ENCODE data around the gene MYBPHL.

The MYBPHL gene

DNA sequence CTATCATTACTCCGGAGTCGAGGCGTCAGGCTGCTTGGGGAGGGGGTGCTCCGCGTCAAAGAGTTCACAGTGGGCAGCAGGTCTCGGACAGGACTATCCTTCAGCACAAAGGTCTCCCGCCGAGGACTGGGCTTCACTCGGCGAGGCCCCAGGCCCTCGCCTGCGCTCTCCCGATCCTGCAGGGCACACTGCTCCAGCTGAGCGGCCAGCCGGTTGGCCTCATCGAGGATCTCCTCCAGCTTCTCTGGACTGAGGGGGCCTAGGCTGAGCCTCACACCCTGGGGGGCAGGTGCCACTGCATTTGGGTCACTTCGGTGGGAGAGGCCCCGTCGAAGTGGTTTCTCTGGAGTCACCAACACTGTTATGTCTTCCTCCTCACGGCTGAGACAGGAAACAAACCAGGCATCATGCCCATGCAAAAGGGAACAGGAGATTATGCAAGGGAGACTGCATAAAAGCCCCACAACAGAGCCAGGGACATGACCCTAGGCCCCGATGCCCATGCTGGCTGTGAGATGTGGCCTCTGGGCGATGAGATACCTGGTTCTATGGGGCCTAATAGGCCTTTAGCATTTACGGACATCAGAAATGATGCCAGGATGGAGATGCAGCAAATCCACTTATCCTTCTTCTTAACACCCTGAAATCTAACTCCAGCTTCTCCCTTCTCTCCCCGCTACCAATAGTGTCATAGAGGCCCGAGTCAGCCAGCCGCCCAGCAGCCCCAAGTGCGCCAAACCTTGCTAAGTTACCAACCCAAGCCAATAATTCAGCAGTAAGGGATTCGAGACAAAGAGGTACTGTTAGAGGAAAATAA lies 24.9 kb downstream of the MYBPHL start:
- H3K4me1 Mint-ChIP-seq = peaks cover 4 to 30% of the 10 kb centered on the region in 2 donors
- H3K36me3 Mint-ChIP-seq = no peaks in the 10 kb centered on the region
- peaks cover 4 to 5% of the 10 kb centered on the region in 2 donors for H3K27me3 Mint-ChIP-seq
- no peaks in the 10 kb centered on the region for H3K9me3 Mint-ChIP-seq
- DNase-seq (no peak), ATAC-seq (replicated peaks) (no peak)
- H3K4me3 Mint-ChIP-seq = peak overlapping the region; percentile 84 to 98
- no peak overlapping the region for H3K27ac Mint-ChIP-seq

DNA sequence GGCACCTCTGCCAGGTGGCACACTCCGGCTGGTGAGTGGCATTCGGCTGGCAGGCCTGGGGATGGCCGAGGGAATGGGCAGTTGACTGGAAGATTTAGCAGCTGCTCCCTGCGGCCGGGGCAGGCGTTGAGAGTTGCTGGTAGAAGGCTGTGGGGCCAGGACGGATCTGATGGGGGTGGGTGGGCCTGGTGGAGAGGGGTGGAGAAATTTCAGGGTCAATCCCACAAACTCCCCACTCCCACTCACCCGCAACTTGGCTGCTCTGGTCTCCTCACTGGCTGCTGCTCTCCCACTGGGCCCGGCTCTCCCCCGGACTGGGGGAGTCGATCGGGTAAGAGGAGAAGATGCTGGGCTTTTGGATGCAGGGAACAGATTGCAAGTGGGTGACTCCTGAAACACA lies 25.9 kb downstream of the MYBPHL start:
- DNase-seq = no peak
- peaks cover 4 to 30% of the 10 kb centered on the region in 2 donors for H3K4me1 Mint-ChIP-seq
- no peak overlapping the region for H3K4me3 Mint-ChIP-seq

DNA sequence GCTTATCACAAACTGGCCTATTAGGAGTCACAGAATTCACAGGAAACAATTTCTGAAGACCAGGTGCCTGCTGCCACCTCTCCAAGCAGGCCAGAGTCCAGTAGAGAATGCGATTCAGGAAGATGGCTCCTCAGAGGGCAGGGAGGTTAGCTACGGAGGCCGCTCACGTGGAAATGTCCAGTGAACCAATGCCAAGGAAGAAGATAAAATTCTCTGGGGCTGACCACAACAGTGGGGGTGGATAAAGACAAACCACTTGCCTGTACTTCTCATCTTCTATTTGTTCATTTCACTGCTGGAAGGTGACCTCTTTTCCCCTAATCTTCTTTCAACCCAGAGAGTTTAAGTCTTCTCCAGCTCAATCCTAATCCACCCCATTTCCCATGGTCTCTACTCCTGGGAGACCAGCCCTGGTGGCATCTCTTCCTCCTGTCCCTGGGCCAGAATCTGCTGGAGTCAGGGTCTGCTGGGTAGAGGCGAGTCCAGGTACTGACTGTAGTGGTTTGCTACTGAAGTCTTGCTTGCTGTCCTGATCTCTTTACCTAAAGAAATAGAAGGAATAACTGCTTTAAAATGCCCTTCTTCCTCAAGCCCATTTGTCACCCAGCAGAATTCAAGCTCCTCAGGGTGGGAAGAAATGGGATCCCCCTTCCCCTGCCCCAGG lies 27.1 kb downstream of the MYBPHL start:
- H3K36me3 Mint-ChIP-seq = no peaks in the 10 kb centered on the region
- no peaks in the 10 kb centered on the region for H3K9me3 Mint-ChIP-seq
- H3K27me3 Mint-ChIP-seq = peaks cover 5 to 16% of the 10 kb centered on the region in 2 donors
- no peak overlapping the region for H3K27ac Mint-ChIP-seq
- DNase-seq = no peak
- H3K4me3 Mint-ChIP-seq = no peak overlapping the region
- no peak for ATAC-seq (replicated peaks)
- peaks cover 4 to 30% of the 10 kb centered on the region in 2 donors for H3K4me1 Mint-ChIP-seq

More for the DNA sequence above, 25.9 kb downstream of the MYBPHL start:
- no peak for ATAC-seq (replicated peaks)
- H3K9me3 Mint-ChIP-seq = no peaks in the 10 kb centered on the region
- no peaks in the 10 kb centered on the region for H3K36me3 Mint-ChIP-seq
- H3K27me3 Mint-ChIP-seq = peaks cover 5% of the 10 kb centered on the region in 2 donors
- H3K27ac Mint-ChIP-seq = no peak overlapping the region

DNA sequence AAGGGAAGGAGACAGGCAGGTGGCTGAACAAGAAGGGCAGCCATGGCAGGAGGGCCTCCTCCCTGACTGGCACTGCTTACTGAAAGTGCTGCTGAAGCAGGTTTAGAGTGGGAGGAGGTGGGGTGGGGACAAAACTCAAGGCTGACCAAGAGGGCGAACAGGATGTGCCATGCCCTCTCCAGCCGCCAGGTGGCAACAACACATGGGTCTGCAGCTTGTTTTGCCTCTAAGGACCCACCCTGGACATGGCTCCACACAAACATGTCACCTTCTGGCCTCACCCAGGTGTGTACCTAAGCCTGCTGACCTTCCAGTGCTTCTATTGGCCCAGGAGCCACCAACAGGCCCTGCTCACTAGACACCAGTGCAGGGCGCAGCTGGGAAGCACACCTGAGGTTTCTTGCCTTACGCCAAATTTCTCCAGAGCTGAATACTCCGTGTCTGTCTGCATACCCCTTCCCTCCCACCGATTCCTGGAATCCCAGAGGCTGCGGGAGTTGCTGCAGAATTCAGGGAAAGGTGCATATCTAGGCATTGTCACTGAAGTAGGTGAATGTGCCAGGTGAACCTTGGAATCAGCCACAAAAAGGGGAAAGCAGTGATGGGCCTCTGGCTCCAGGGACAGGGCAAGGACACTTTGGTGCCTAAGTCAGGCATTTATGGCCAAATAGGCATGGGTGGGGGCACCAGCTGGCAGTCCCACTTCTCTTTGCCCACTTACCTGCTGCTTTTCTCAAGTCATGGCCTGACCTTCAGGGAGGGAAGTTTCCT lies 29.2 kb downstream of the MYBPHL start:
- H3K4me1 Mint-ChIP-seq = peaks cover 7 to 17% of the 10 kb centered on the region in 2 donors
- peaks cover 10 to 21% of the 10 kb centered on the region in 2 donors for H3K27me3 Mint-ChIP-seq
- DNase-seq (peak; percentile 58), ATAC-seq (replicated peaks) (peak; percentile 86 to 89)
- H3K27ac Mint-ChIP-seq = no peak overlapping the region
- no peaks in the 10 kb centered on the region for H3K36me3 Mint-ChIP-seq
- no peak overlapping the region for H3K4me3 Mint-ChIP-seq
- no peaks in the 10 kb centered on the region for H3K9me3 Mint-ChIP-seq

DNA sequence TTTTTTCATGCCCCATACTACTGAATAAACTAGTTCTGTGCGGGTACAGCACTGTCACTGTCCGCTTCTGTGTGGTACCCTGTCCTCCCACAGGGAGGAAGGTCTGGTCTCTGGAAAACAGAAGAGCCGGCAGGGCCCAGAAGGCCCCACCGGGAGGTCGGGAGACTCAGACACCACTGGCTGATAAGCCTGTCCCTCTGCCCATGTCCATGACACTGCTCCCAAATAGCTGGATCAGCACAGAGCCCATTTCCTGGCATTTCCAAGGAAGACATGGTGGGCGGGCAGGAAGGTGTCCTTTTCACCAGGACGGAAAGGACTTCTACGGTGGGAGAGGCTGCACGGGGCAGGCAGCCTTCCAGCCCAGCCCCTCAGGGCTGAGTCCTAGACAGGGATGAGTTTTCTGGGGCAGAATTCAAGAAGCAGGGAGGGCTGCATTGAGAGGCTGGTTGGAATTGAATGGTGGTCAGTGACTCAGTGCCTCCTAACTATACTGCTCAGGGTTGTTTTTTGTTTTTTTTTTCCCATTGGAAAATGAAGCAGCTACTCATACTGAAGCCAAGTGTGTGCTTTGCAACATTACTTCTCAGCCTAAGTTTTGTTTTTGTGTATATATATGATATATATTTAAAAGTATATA lies 31.0 kb downstream of the MYBPHL start:
- Mint-ChIP-seq H3K4me3 (no peak overlapping the region), H3K4me1 (peaks cover 5 to 7% of the 10 kb centered on the region in 2 donors), H3K9me3 (no peaks in the 10 kb centered on the region), H3K27me3 (peaks cover 10 to 21% of the 10 kb centered on the region in 2 donors), H3K27ac (peak overlapping the region; percentile 25), H3K36me3 (no peaks in the 10 kb centered on the region)
- DNase-seq = no peak
- ATAC-seq (replicated peaks) = no peak

DNA sequence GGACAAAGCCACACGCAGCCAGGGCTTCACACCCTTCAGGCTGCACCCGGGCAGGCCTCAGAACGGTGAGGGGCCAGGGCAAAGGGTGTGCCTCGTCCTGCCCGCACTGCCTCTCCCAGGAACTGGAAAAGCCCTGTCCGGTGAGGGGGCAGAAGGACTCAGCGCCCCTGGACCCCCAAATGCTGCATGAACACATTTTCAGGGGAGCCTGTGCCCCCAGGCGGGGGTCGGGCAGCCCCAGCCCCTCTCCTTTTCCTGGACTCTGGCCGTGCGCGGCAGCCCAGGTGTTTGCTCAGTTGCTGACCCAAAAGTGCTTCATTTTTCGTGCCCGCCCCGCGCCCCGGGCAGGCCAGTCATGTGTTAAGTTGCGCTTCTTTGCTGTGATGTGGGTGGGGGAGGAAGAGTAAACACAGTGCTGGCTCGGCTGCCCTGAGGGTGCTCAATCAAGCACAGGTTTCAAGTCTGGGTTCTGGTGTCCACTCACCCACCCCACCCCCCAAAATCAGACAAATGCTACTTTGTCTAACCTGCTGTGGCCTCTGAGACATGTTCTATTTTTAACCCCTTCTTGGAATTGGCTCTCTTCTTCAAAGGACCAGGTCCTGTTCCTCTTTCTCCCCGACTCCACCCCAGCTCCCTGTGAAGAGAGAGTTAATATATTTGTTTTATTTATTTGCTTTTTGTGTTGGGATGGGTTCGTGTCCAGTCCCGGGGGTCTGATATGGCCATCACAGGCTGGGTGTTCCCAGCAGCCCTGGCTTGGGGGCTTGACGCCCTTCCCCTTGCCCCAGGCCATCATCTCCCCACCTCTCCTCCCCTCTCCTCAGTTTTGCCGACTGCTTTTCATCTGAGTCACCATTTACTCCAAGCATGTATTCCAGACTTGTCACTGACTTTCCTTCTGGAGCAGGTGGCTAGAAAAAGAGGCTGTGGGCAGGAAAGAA lies 32.0 kb downstream of the MYBPHL start:
- H3K4me3 Mint-ChIP-seq = no peak overlapping the region
- H3K4me1 Mint-ChIP-seq = peaks cover 5 to 7% of the 10 kb centered on the region in 2 donors
- H3K36me3 Mint-ChIP-seq = no peaks in the 10 kb centered on the region
- peaks cover 10 to 21% of the 10 kb centered on the region in 2 donors for H3K27me3 Mint-ChIP-seq
- ATAC-seq (replicated peaks) = peak in 1 of 2 donors; percentile 39
- H3K27ac Mint-ChIP-seq = no peak overlapping the region
- H3K9me3 Mint-ChIP-seq = no peaks in the 10 kb centered on the region
- DNase-seq = no peak

DNA sequence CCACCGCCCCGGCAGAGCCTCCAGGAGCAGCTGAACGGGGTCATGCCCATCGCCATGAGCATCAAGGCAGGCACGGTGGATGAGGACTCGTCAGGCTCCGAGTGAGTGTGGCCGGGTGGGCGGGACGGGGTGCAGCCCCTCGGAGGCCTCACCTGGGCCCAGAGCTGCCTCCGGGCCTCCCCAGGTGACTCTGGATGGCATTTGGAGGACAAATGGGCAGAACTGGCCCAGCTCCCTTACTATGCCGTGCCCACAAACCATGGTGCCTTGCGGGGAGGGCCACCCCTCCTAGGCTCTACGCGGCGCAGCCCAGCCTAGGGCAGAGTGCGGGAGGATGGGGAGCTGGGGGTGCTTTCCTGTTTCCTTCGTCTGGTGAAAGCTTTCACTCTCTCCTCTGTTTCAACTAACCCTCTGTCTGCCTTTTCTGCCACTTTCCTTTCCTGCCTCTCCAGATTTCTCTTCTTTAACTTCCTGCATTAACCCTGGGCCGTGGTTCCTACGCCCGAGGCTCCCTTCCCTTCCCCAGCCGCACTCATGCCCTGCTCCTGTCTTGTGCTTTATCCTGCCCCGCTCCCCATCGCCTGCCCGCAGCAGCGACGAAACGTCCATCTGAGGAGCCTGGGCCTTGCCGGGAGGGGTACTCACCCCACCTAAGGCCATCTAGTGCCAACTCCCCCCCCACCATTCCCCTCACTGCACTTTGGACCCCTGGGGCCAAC lies 33.1 kb downstream of the MYBPHL start:
- Mint-ChIP-seq H3K27ac (no peak overlapping the region), H3K4me1 (peaks cover 5 to 7% of the 10 kb centered on the region in 2 donors), H3K27me3 (peaks cover 10 to 21% of the 10 kb centered on the region in 2 donors), H3K9me3 (no peaks in the 10 kb centered on the region), H3K36me3 (no peaks in the 10 kb centered on the region), H3K4me3 (no peak overlapping the region)
- ATAC-seq (replicated peaks) (no peak), DNase-seq (no peak)

DNA sequence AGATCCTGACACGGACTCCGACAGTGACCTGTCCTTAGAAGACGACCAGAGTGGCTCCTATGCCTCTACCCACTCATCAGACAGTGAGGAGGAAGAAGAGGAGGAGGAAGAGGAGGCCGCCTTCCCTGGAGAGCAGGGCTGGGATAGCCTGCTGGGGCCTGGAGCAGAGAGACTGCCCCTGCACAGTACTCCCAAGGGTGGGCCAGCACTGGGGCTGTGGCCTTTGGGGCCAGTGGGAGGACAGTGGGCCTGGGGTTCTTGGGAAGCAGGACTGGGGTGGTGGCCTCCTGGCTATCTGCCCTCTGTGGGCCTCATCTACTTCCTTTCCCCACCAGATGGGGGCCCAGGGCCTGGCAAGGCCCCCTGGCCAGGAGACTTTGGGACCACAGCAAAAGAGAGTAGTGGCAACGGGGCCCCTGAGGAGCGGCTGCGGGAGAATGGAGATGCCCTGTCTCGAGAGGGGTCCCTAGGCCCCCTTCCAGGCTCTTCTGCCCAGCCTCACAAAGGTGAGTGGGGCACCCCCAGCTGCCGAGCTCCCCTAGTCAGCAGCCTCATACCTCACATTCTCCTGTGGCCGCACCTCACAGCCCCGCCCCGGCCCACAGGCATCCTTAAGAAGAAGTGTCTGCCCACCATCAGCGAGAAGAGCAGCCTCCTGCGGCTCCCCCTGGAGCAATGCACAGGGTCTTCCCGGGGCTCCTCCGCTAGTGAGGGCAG lies 33.8 kb downstream of the MYBPHL start:
- ATAC-seq (replicated peaks) (no peak), DNase-seq (no peak)
- Mint-ChIP-seq H3K4me1 (peaks cover 5 to 7% of the 10 kb centered on the region in 2 donors), H3K4me3 (no peak overlapping the region), H3K27ac (no peak overlapping the region), H3K27me3 (peaks cover 10 to 21% of the 10 kb centered on the region in 2 donors), H3K36me3 (no peaks in the 10 kb centered on the region), H3K9me3 (no peaks in the 10 kb centered on the region)

DNA sequence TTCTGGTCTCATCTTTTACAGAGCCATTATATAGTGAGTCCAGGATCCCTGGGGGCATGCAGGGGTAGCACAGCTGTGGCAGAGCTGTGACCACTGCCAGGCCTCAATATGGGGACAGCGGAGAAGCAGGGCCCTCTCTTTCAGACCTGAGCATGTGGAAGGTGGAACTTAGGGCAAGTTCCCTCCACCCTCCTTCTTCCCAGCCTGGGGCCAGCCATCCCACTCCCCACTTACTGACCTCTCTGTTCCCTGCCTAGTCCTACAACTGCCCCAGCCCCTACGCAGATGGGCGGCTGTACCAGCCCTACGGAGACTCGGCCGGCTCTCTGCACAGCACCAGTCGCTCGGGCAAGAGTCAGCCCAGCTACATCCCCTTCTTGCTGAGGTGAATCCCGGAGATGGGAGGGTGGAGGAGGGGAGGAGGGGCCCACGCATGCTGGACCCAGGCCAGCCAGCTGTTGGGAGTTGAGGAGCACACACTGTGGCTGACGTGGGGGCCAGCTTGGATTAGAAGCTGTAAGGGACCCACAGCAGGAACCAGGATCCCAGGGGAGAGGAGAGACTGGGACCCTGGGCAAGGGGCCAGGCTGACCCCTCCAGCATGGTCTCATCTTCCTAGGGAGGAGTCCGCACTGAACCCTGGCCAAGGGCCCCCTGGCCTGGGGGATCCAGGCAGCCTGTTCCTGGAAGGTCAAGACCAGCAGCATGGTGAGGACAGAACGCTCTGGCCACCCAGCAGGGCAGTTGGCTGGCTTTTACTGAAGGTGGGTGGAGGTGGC lies 34.6 kb downstream of the MYBPHL start:
- H3K36me3 Mint-ChIP-seq = no peaks in the 10 kb centered on the region
- H3K4me1 Mint-ChIP-seq = peaks cover 3 to 8% of the 10 kb centered on the region in 2 donors
- no peak overlapping the region for H3K4me3 Mint-ChIP-seq
- DNase-seq = no peak
- H3K9me3 Mint-ChIP-seq = no peaks in the 10 kb centered on the region
- no peak for ATAC-seq (replicated peaks)
- peaks cover 10 to 21% of the 10 kb centered on the region in 2 donors for H3K27me3 Mint-ChIP-seq
- no peak overlapping the region for H3K27ac Mint-ChIP-seq

DNA sequence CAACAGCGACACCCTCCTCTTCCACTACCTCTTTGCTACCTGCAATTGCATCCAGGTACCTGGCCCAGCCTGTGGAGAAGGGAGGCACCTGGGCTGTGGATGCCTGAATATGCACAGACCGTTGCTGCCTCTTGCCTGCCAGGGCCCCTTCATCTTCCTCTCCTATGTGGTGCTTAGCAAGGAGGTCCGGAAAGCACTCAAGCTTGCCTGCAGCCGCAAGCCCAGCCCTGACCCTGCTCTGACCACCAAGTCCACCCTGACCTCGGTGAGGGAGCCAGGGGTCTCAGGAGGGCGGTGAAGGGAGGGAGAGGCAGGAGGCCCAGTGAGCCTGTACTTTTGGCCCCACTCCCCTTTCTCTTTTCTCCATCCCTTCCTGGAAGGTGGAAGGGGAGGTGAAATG lies 35.4 kb downstream of the MYBPHL start:
- Mint-ChIP-seq H3K9me3 (no peaks in the 10 kb centered on the region), H3K27me3 (peaks cover 10 to 21% of the 10 kb centered on the region in 2 donors), H3K36me3 (no peaks in the 10 kb centered on the region), H3K4me1 (peaks cover 0 to 7% of the 10 kb centered on the region in 2 donors), H3K4me3 (no peak overlapping the region), H3K27ac (no peak overlapping the region)
- DNase-seq = no peak
- no peak for ATAC-seq (replicated peaks)

DNA sequence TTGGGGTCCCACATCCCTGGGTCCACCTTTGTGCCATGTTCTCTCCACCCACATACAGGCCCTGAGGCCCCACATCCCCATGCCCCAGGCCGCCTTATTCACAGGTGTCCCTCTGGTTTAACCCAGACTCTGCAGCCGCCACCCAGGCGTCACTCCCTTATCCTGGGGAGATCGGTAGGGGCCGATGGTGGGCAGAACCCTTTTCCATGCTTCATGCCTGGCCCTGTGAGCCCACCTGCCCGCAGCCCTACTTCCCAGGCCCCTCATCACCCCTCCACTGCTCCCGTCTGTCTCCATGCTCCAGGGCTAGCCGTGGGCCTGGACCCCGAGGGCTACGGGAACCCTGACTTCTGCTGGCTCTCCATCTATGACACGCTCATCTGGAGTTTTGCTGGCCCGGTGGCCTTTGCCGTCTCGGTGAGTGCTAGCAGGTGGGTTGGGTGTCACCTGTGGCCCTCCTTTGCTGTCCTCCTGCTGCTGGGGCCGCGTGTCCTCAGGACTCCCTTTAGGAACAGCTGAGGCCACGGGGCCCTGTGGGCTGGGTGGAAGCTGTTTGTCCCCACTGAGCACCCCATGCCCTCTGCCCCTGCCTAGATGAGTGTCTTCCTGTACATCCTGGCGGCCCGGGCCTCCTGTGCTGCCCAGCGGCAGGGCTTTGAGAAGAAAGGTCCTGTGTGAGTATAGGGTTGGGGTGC lies 36.0 kb downstream of the MYBPHL start:
- Mint-ChIP-seq H3K27ac (no peak overlapping the region), H3K27me3 (peaks cover 10 to 19% of the 10 kb centered on the region in 2 donors), H3K4me3 (no peak overlapping the region), H3K9me3 (no peaks in the 10 kb centered on the region), H3K4me1 (peaks cover 0 to 7% of the 10 kb centered on the region in 2 donors), H3K36me3 (no peaks in the 10 kb centered on the region)
- no peak for ATAC-seq (replicated peaks)
- no peak for DNase-seq
